NCI-H2081 treated with DMSO at 0.1 percent for 48 hours (cell line): ENCODE results near the gene TMEM119.
"Not testable (repeated sequence)": the region's sequence is repeated elsewhere in the genome, so short reads cannot be mapped to it uniquely, and the experiment has no call there.

Source experiments
- DNase-seq: peaks from one replicate; lab custom pipeline; 2025; lab: John Stamatoyannopoulos, UW

Gene TMEM119

GRCh38 chr12:108599948-108600701, 2.2 kb upstream of the TMEM119 start:
- DNase-seq = no peak

- no peak for DNase-seq
These were observed 1.7 kb upstream of the TMEM119 start for GRCh38 chr12:108599541-108599940.

GRCh38 chr12:108598553-108599250, 818 bp upstream of the TMEM119 start:
- DNase-seq = no peak

- DNase-seq = no peak
These were observed 878 bp downstream of the TMEM119 start for GRCh38 chr12:108596854-108597558.

GRCh38 chr12:108595711-108596647, 1.9 kb downstream of the TMEM119 start:
- no peak for DNase-seq

- no peak for DNase-seq
These were observed 2.7 kb downstream of the TMEM119 start for GRCh38 chr12:108594960-108595710.

DNA sequence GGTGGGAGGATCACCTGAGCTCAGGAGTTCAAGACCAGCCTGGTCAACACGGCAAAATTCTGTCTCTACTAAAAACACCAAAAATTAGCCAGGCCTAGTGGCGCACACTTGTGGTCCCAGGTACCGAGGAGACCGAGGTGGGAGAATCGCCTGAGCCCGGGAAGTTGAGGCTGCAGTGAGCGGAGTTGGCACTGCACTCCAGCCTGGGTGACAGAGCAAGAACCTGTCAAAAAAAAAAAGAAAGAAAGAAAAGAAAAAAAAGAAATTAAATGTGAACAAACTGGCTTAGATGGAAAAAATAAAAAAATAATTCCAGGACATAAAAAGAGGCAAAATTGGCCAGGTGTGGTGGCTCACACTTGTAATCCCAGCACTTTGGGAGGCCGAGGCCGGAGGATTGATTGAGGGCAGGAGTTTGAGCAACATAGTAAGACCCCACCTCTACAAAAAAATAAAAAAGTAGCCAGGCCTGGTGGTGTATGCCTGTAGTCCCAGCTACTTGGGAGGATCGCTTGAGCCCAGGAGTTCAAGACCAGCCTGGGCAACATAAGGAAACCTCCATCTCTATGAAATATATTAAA, 3.5 kb downstream of the TMEM119 start:
- DNase-seq = no peak

- DNase-seq = no peak
These were observed 5.6 kb downstream of the TMEM119 start for GRCh38 chr12:108592033-108592909.

DNA sequence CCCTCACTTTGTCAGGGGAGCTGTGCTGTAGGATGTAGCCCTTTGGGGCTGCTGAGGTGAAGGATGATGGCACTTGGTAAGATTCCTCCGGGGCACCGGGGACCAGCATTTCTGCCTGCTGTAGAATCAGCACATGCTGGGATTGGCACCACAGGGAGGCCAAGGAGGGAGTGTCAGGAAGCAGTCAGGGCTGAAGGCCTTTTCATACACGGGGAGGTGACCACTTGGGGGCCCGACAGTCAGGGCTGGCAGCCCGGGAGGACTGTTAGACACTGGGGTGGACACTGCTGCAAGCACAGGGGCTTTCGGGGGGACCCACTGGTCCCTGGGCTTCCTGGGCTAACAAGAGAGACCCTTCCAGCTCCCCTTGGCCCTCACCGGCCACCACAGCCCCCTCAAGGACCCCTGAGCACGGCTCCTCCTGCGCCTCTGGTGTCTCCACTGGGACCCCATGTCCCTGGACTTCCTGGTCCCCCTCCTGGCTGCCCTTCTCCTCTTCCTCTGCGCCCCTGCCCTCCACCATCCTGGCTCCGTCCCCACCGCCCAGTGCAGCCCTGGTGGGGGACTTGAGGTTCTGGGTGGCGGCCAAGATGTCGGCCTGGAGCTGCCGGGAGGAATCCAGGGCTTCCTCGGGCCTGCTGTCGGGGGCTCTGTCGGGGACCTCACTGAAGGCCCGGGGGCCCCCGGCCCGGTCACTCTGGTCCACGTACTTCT, 6.5 kb downstream of the TMEM119 start:
- no peak for DNase-seq

- DNase-seq = not testable (repeated sequence)
These were observed 7.4 kb downstream of the TMEM119 start for GRCh38 chr12:108590463-108590862.

DNA sequence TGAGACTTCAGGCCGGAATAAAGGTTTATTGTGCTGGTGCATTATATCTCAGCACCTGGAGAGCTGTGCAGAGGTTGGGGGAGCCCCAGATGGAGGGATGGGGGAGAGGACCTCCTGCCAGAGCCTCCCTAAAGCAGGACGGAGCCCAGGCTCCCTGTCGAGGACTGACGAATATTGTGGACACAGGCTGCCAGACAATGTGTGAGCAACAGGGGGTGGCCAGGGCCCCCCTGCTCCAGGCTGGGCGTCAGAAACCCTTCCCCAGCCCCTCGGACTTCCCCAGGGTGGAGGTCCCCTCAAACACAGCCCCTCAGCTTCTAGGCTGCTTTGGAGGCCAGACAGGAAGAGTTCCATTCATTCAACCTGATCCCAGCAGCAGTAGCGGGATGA, 8.0 kb downstream of the TMEM119 start:
- DNase-seq = no peak

GRCh38 chr12:108589028-108589839, 8.7 kb downstream of the TMEM119 start:
- DNase-seq = peak; percentile 9

DNA sequence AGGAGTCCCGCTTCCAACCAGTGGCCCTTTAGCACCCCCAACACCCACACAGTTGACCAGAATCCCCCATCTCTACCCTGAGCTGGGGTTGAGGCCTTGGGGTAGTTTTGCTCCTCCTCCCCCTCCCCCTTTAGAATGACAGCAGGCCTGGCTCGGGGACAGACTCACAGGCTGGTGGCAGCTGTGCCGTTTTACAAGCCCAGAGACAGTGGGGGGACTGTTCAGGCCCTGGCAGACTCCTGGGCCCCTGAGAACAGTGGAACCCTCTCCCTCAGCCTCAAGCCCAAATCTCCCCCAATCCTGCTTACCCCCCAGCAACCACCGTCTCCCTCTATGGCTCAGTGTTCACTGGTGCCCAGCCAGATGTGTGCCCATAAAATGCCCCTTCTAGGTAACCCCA, 10.1 kb downstream of the TMEM119 start:
- DNase-seq = no peak

DNA sequence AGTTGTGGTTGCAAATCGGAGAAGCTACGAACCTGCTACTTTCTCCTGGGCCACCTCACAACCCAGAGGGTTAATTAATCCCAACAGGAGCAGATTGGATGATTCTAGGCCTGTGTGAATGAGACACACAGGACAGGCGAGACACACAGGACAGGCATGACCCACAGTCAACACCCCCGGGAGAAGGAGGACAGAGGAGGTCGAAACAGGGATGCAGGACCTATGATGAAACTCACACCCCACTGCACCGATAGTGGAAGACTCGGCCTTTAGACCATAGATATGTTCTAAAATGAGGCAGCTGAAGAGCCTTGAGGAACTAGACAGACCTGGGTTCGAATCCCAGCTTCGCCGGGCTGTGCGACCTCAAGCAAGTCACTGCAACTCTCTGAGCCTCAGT, 11.6 kb downstream of the TMEM119 start:
- no peak for DNase-seq

DNA sequence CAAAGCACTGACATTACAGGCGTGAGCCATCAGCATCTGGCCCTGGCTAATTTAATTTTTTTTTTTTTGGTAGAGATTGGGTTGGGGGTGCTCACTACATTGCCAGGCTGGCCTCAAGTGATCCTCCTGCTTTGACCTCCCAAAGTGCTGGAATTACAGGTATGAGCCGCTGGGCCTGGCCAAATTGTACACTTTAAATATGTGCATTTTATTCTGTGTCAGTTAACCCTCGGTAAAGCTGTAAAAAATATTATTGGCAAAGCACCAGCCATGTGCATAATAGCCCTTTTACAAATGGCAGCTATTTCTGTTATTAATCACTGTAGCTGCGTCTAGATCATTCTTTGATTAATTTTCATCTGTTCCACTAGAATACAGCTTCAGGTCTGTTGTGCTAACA, 12.0 kb downstream of the TMEM119 start:
- no peak for DNase-seq

DNA sequence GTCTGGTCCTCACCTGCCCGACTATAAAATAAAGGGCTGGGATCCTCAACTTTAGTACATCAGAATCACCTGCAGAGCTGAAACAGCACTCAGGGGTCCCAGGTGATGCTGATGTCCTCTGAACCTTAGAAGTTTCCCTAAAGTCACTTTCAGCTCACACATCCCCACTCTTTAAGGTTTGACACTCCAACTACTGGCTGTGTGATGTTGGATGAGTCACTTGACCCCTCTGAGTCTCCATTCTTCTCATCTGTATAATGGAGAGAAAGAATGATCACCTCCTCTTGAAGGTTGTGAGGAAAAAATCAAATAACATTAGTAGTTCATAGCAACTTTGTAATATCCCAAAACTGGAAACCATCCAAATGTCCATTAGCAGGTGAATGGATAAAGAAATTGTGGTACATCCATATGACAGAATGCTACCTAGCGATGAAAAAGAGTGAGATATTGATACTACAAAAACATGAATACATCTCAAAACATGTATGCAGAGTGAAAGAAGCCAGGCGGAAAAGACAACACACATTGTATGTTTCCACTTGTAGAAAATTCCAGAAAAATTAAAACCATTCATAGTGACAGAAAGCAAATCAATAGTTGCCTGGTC, 13.3 kb downstream of the TMEM119 start:
- no peak for DNase-seq

DNA sequence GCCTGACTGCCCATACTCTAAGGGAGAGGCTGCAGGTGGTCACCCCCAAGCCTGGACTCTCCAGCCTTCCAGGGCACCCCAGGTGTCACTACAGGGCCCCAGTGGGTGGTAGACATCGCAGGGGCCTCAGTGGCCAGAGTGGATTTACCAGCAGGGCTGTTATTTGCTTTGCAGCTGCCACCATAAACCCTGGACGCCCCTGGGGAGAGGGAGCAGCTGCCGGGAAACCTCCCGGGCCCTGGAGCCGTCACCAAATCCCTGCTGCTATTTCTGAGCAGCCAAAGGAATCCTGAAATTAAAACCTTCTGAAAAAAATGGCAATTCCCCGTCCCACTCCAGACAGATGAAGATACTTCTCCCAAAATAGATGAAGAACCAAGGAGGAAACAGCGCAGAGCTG, 13.9 kb downstream of the TMEM119 start:
- no peak for DNase-seq
